ENCODE measurements around the gene NUMBL. TPM values are rescaled to one million over a fixed set of nuclear protein-coding genes. Genes with fewer than 3 reads are reported as not detected.

Gene NUMBL
- total RNA-seq, 1 donor from 2014 or later = 32.0 TPM

DNA sequence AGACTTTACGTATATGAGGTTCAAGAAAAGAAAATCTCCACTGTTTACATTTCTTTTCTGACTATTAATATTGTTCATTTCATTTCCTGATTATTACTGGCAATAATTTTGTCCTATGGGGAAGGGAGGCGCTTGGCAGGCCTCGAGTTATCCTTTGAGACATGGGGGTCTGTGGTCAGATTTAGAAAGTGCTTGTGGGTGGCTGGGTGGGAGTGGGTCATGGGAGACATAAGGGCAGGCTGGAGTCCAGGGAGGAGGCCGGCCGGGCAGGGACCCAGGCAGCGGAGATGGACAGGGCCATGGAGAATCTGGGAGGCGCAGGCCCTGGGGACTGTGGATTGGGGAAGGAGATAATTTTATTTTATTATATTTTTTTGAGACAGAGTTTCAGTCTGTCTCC, 49.2 kb downstream of the NUMBL start:
- no peak for TF ChIP-seq CTCF (conservative IDR thresholded peaks at IDR 0.05; ENCODE audit: low read depth, low read length)
- no peak overlapping the region for H3K4me3 ChIP-seq (ENCODE audit: low read depth, low read length)
- DNase-seq (ENCODE audit: low read depth) = no peak

DNA sequence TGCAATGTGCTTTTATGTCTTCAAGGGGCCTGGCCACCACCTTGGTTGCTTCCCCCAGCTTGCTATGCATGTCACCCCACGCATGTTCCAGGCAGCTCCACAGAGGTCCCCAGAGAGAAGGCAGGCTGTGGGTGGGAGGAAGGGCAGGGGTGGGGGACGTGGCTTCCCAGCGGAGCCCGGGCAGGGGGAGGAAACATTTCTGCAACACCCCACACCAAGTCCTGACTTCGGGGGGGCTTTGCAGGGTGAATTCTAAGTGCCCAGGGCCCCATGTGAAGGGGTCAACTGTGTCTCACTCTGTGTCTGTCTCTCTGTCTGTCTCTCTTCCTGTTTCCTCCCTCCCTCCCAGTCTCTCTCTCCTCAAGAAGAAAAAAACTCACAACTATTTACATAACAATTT, 49.7 kb downstream of the NUMBL start:
- no peak for DNase-seq (ENCODE audit: low read depth)
- H3K4me3 ChIP-seq (ENCODE audit: low read depth, low read length) = no peak overlapping the region
- TF ChIP-seq CTCF (conservative IDR thresholded peaks at IDR 0.05; ENCODE audit: low read depth, low read length) = no peak

DNA sequence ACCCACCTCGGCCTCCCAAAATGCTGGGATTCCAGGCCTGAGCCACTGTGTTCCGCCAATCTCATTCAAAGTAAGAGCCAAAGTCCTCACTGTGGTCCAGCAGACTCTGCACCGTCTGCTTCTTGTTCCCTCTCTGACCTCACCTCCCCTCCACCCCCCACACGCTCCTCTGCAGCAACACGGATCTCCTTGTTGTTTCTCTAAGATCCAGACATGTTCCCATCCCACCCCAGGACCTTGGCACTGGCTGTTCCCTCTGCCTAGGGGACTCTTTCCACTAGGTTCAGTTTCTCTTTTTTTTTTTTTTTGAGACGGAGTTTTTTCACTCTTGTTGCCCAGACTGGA, 50.8 kb downstream of the NUMBL start:
- no peak for DNase-seq (ENCODE audit: low read depth)
- H3K4me3 ChIP-seq (ENCODE audit: low read depth, low read length) = no peak overlapping the region
- TF ChIP-seq CTCF (conservative IDR thresholded peaks at IDR 0.05; ENCODE audit: low read depth, low read length) = no peak

DNA sequence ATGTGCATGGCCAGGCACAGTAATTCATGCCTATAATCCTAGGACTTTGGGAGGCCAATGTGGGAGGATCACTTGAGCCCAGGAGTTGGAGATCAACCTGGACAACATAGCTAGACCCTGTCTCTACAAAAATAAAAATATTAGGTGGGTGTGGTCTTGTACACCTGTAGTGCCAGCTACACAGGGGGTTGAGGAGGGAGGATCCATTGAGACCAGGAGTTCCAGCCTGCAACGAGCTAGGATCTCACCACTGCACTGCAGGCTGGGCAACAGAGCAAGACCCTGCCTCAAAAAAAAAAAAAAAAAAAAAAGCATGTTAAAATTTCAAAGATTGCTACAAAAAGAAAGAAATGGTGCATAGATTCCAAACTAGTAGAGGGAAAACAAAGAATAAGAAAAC, 52.1 kb downstream of the NUMBL start:
- H3K4me3 ChIP-seq (ENCODE audit: low read depth, low read length) = no peak overlapping the region
- no peak for DNase-seq (ENCODE audit: low read depth)
- TF ChIP-seq CTCF (conservative IDR thresholded peaks at IDR 0.05; ENCODE audit: low read depth, low read length) = no peak

DNA sequence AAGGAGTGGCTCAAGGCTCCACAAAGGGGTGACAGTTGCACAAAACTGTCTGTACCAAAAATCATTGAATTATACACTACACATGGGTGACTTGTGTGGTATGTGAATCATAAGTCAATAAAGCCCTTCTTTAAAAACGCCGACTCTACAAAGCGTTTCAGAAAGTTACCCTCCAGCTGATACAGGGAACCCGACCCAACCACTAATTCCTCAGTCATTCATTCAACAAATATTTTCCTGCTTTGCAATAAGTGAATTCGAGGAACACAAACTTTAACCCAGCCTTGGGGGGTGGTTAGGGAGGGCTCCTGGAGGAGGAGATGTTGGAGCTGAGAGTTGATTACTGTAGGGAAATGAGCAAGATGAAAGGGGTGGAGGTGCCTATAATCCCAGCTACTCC, 57.2 kb downstream of the NUMBL start:
- H3K4me3 ChIP-seq (ENCODE audit: low read depth, low read length) = no peak overlapping the region
- no peak for DNase-seq (ENCODE audit: low read depth)
- TF ChIP-seq CTCF (conservative IDR thresholded peaks at IDR 0.05; ENCODE audit: low read depth, low read length) = no peak

DNA sequence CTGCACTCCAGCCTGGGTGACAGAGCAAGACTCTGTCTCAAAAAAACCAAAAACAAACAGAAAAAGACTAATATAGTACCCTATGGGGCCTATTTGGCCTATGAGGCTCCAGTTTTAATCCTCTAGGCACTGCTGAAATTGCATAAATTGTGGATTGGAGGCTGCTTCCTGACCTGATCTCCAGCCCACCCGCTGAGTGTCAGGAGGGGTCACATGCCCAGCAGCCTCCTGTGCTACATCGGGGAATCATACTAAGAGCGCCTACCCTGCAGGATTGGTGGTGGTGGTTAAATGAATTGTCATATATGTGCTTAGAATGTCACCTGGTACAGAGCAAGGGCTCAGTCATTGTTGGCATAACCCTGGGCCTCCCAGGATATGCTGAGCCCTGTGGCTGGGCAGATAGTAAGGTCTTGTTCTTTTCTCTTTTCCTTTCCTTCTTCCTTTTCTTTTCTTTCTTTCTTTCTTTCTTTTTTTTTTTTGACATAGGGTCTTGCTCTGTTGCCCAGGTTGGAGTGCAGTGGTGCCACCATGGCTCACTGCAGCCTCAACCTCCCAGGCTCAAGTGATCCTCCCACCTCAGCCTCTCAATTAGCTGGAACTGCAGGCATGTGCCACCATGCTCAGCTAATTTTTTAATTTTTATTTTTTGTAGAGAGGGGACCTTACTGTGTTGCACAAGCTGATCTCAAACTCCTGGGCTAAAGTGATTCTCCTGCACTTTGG, 58.0 kb downstream of the NUMBL start:
- DNase-seq (ENCODE audit: low read depth) = no peak
- no peak for TF ChIP-seq CTCF (conservative IDR thresholded peaks at IDR 0.05; ENCODE audit: low read depth, low read length)
- no peak overlapping the region for H3K4me3 ChIP-seq (ENCODE audit: low read depth, low read length)

DNA sequence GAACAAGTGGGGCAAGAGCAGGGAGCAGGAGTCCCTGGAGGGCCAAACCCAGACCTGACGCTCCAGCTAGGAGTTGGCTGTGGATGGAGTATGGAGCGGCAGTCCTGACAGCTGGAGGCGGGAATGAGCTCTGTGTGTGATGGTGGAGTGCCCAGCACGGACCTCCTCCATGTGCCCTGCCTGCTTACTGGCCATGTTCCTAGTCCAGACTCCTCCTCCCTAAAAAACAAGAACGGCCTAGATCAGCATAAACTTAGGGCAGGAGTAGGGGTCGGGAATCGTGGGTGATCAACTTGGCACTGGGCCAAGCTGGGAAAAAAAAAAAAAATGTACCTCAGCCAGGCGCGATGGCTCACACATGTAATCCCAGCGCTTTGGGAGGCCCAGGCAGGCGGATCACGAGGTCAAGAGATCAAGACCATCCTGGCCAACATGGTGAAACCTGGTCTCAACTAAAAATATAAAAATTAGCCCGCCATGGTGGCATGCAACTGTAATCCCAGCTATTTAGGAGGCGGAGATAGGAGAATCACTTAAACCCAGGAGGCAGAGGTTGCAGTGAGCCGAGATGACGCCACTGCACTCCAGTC, 59.8 kb downstream of the NUMBL start:
- no peak overlapping the region for H3K4me3 ChIP-seq (ENCODE audit: low read depth, low read length)
- no peak for TF ChIP-seq CTCF (conservative IDR thresholded peaks at IDR 0.05; ENCODE audit: low read depth, low read length)
- DNase-seq (ENCODE audit: low read depth) = no peak
